ENCODE results near the gene MN1.

- no peak for TF ChIP-seq CTCF (IDR thresholded peaks at IDR 0.05; ENCODE audit: insufficient read depth, low read length)
- TF ChIP-seq POLR2AphosphoS5 (IDR thresholded peaks at IDR 0.05; ENCODE audit: low read depth), result no peak
- no peak for TF ChIP-seq REST (IDR thresholded peaks at IDR 0.05; ENCODE audit: insufficient replicate concordance, low read depth)
- no peak for TF ChIP-seq SPI1 (IDR thresholded peaks at IDR 0.05; ENCODE audit: borderline replicate concordance, low read depth)
- no peak for TF ChIP-seq GABPA (IDR thresholded peaks at IDR 0.05; ENCODE audit: low read depth)
These were observed 87.5 kb downstream of the MN1 start for GRCh38 chr22:27714068-27714467.
